ENCODE data around the gene NT5C2.

The NT5C2 gene

DNA sequence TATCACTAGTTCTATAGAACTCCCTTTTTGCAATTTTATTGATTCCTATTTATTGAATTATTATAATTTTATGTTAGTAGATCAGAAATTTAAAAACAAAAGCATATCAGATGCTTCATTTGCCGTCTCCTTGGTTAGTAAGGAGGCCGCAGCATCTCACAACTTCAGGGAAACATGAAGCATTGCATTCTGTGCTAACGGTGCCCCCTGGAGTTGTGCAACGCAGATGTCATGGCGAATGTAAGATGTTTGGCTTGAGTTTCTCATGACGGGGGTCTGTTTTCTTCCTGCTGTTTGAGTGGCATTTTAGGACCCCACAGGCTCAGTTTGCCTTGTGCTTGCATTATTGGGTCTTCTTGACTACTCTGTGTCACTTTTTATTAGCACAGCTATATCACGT, 150.2 kb downstream of the NT5C2 start:
- Histone ChIP-seq H3K9me3 (ENCODE audit: low read length) (no peaks in the 10 kb centered on the region), H3K36me3 (ENCODE audit: insufficient read depth, low read length) (no peaks in the 10 kb centered on the region), H3K27ac (ENCODE audit: low read depth, low read length) (no peak overlapping the region), H3K27me3 (ENCODE audit: control insufficient read depth in 1 of 2, insufficient read depth in 2 of 2, low read length in 2 of 2) (no peaks in the 10 kb centered on the region), H3K4me3 (ENCODE audit: low read depth in 1 of 2, low read length in 2 of 2) (no peak overlapping the region), H3K4me1 (ENCODE audit: insufficient read depth, low read length) (peaks cover 19% of the 10 kb centered on the region), H3K9ac (ENCODE audit: low read length) (no peak overlapping the region)

DNA sequence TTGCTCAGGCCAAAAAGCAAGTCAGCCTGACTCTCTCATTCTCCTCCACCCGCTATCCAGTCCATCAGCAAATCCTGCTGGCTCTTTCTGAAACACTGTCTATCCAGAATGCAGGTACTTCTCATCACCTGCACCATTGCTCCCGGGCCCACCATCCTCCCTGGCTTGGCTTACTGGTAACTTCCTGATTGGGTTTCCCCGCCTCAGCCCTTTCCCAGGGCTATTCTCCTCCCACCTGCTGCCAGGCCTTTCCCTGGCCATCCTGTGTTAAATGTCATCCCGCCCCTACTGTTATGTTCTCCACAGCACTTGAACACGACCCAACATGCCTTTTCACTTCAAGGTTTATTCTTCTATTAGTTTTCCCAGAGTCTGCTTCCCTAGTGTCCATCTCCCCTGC, 150.9 kb downstream of the NT5C2 start:
- Histone ChIP-seq H3K27ac (ENCODE audit: low read depth, low read length) (no peak overlapping the region), H3K4me1 (ENCODE audit: insufficient read depth, low read length) (peaks cover 19% of the 10 kb centered on the region), H3K9me3 (ENCODE audit: low read length) (no peaks in the 10 kb centered on the region), H3K27me3 (ENCODE audit: control insufficient read depth in 1 of 2, insufficient read depth in 2 of 2, low read length in 2 of 2) (no peaks in the 10 kb centered on the region), H3K36me3 (ENCODE audit: insufficient read depth, low read length) (no peaks in the 10 kb centered on the region), H3K9ac (ENCODE audit: low read length) (no peak overlapping the region), H3K4me3 (ENCODE audit: low read depth in 1 of 2, low read length in 2 of 2) (no peak overlapping the region)

DNA sequence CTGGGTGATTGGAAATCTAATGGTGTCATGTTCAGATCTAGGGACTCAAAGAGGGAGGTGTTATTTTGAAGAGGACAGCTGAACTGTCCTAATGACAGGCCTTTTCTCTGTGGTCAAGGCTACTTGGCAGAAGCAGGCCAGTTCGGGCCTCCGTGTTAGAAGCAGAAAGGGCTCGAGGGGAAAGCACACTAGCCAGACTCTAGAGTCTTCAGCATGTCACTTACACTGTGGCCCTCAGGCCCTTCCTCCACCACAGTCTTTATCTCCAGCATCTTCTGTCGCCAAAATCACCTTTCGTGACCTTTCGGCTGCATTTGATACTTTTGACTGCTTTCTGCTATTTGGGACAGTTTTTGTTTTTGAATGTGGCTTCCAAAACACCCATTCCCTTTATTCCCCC, 151.7 kb downstream of the NT5C2 start:
- H3K9ac ChIP-seq (ENCODE audit: low read length) = no peak overlapping the region
- H3K27ac ChIP-seq (ENCODE audit: low read depth, low read length) = no peak overlapping the region
- H3K4me3 ChIP-seq (ENCODE audit: low read depth in 1 of 2, low read length in 2 of 2) = no peak overlapping the region
- H3K27me3 ChIP-seq (ENCODE audit: control insufficient read depth in 1 of 2, insufficient read depth in 2 of 2, low read length in 2 of 2) = no peaks in the 10 kb centered on the region
- H3K9me3 ChIP-seq (ENCODE audit: low read length) = no peaks in the 10 kb centered on the region
- peaks cover 19% of the 10 kb centered on the region for H3K4me1 ChIP-seq (ENCODE audit: insufficient read depth, low read length)
- H3K36me3 ChIP-seq (ENCODE audit: insufficient read depth, low read length) = no peaks in the 10 kb centered on the region

DNA sequence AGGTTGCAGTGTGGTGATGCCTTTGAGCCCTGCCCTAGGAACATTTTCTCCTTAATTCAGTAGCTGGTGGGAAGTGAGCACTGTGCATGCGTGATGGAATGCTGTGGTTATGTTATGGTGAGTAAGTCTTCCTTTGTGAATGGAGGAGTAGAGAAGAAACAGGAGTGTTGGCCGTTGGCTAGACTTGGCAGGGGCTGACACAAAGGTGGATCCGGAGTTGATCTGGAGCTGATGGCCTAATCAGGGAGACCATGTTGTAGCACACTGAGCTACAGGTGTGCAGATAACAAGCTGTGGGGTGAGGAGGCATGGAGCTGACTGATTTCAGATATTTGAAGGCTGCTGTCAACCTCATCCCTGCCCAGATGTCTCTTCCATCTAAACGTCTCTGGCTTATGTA, 152.7 kb downstream of the NT5C2 start:
- H3K4me3 ChIP-seq (ENCODE audit: low read depth in 1 of 2, low read length in 2 of 2) = no peak overlapping the region
- H3K27me3 ChIP-seq (ENCODE audit: control insufficient read depth in 1 of 2, insufficient read depth in 2 of 2, low read length in 2 of 2) = no peaks in the 10 kb centered on the region
- no peaks in the 10 kb centered on the region for H3K9me3 ChIP-seq (ENCODE audit: low read length)
- H3K27ac ChIP-seq (ENCODE audit: low read depth, low read length) = no peak overlapping the region
- H3K36me3 ChIP-seq (ENCODE audit: insufficient read depth, low read length) = no peaks in the 10 kb centered on the region
- H3K4me1 ChIP-seq (ENCODE audit: insufficient read depth, low read length) = peaks cover 18% of the 10 kb centered on the region
- no peak overlapping the region for H3K9ac ChIP-seq (ENCODE audit: low read length)

DNA sequence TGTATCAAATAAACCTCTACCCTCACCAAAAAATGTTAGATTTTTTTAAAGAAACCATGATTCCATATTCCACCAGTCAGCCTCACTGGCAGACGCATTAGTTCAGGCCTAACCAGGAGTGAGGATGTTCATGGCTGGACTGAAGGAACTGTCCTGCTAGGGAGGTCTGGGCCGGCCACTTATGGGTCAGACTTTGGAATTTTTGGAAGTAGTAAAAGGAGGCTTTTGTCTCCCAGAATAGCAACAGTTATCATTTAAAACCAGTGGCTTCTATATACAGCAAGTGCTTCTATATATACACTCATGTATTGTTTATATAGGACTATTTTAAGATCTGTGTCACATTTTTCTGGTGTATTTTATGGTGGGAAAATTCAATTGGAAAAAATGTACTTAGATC, 154.5 kb downstream of the NT5C2 start:
- Histone ChIP-seq H3K9ac (ENCODE audit: low read length) (no peak overlapping the region), H3K4me1 (ENCODE audit: insufficient read depth, low read length) (peaks cover 8% of the 10 kb centered on the region), H3K27ac (ENCODE audit: low read depth, low read length) (no peak overlapping the region), H3K4me3 (ENCODE audit: low read depth in 1 of 2, low read length in 2 of 2) (no peak overlapping the region), H3K36me3 (ENCODE audit: insufficient read depth, low read length) (no peaks in the 10 kb centered on the region), H3K27me3 (ENCODE audit: control insufficient read depth in 1 of 2, insufficient read depth in 2 of 2, low read length in 2 of 2) (no peaks in the 10 kb centered on the region), H3K9me3 (ENCODE audit: low read length) (no peaks in the 10 kb centered on the region)

Data from muscle layer of colon (tissue), 2 donors.